Mammary epithelial cell (primary cell): ENCODE data around the gene BMPR2.

Source experiments
- CTCF ChIP-seq, 2 donors: IDR thresholded peaks in 1 of 2; conservative IDR thresholded peaks in 1 of 2; 2 replicates each; pipeline ENCODE4 v1.5.1; 2011 to 2012; ENCODE audit warnings: inconsistent platforms in 2 of 2, low read length in 2 of 2, mild to moderate bottlenecking in 2 of 2, control low read depth in 1 of 2, low read depth in 1 of 2; ENCODE audit not compliant: insufficient read depth in 1 of 2; ENCODE audit errors: extremely low read depth in 1 of 2
- EZH2 ChIP-seq: IDR thresholded peaks from 2 replicates; pipeline ENCODE4 v1.6.1; 2012; ENCODE audit warnings: low read length, inconsistent platforms, borderline replicate concordance

- no peak for TF ChIP-seq CTCF (conservative IDR thresholded peaks at IDR 0.05 in 1 of 2, IDR thresholded peaks at IDR 0.05 in 1 of 2; ENCODE audit: extremely low read depth in 1 of 2, insufficient read depth in 1 of 2, low read depth in 1 of 2, low read length in 2 of 2)
- no peak for TF ChIP-seq EZH2
Measured at GRCh38 chr2:202599105-202599504, 223.0 kb downstream of the BMPR2 start.
